HG03521 (cell line): ENCODE results near the gene CSKMT.

Experiments
- ATAC-seq: cut with Tn5 transposase; IDR thresholded peaks from one replicate; pipeline ENCODE4 v1.9.1; 2021; ENCODE audit warnings: mild to moderate bottlenecking, moderate library complexity; ENCODE audit not compliant: unreplicated experiment

The CSKMT gene

GRCh38 chr11:62715150-62716130 is 50.3 kb downstream of the CSKMT start:
- no peak for ATAC-seq

GRCh38 chr11:62716206-62716605 is 51.1 kb downstream of the CSKMT start:
- ATAC-seq, result no peak

- ATAC-seq, result no peak
These were observed 51.7 kb downstream of the CSKMT start for GRCh38 chr11:62716816-62717215.
